ENCODE measurements around the gene CYLD. TPM values are rescaled to one million over a fixed set of nuclear protein-coding genes. Genes with fewer than 3 reads are reported as not detected.

The CYLD gene
- total RNA-seq, 1 experiment from 2014 or later = 12.5 TPM

DNA sequence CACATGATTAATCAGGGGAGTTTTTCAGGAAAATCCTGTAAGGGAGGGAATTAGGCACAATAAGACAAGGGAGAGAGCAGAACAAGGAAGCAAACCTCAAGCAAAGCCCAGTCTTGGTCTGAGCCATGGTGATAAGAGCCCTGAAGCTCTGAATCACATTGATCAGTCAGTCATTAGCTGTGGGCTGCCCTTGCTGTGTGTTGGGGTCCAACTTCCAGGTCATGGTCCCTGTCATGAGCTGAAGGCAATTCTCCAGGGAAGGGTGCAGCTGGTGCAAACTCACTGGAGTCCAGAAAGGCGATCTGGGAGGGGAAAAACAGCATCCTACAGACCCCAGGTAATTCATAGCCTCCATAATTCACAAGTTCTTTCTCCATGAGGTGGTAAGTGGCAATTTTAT lies 89.9 kb downstream of the CYLD start:
- H3K4me2 ChIP-seq (ENCODE audit: insufficient read depth, insufficient read length, low read length) = no peak overlapping the region
- no peaks in the 10 kb centered on the region for H3K23me2 ChIP-seq (ENCODE audit: insufficient read length, low read depth, low read length, poor library complexity, severe bottlenecking)
- WGBS (ENCODE audit: extremely low coverage, insufficient read length, low lambda C conversion rate) = no CpG with 5 or more reads among the region's 1 CpG
- no peaks in the 10 kb centered on the region for H3K4me1 ChIP-seq (ENCODE audit: insufficient read depth, low read length)
- Mint-ChIP-seq H3K4me1 (peaks cover 2 to 6% of the 10 kb centered on the region in 2 experiments; a peak in 2 of 4 replicates), H3K27me3 (ENCODE audit: low read depth) (peaks cover 3% of the 10 kb centered on the region), H3K9me3 (peaks cover 7 to 16% of the 10 kb centered on the region in 2 experiments; a peak in 4 of 5 replicates), H3K36me3 (ENCODE audit: insufficient read depth in 1 of 3, low read depth in 3 of 3) (peaks cover 0 to 5% (median 4%) of the 10 kb centered on the region in 3 experiments; a peak in 3 of 7 replicates), H3K4me3 (no peak overlapping the region), H3K27ac (no peak overlapping the region; a peak in 1 of 7 replicates)
- H2BK5ac ChIP-seq (ENCODE audit: insufficient read length, low read length) = no peak overlapping the region
- no peak overlapping the region for H4K91ac ChIP-seq (ENCODE audit: insufficient read length, low read depth, low read length)
- H3K18ac ChIP-seq (ENCODE audit: insufficient read length, low read depth, low read length) = no peak overlapping the region
- no peak overlapping the region for H2BK15ac ChIP-seq (ENCODE audit: low read depth, low read length)
- no peak overlapping the region for H2AK5ac ChIP-seq (ENCODE audit: insufficient read length, low read length)
- TF ChIP-seq, protein P1, sequence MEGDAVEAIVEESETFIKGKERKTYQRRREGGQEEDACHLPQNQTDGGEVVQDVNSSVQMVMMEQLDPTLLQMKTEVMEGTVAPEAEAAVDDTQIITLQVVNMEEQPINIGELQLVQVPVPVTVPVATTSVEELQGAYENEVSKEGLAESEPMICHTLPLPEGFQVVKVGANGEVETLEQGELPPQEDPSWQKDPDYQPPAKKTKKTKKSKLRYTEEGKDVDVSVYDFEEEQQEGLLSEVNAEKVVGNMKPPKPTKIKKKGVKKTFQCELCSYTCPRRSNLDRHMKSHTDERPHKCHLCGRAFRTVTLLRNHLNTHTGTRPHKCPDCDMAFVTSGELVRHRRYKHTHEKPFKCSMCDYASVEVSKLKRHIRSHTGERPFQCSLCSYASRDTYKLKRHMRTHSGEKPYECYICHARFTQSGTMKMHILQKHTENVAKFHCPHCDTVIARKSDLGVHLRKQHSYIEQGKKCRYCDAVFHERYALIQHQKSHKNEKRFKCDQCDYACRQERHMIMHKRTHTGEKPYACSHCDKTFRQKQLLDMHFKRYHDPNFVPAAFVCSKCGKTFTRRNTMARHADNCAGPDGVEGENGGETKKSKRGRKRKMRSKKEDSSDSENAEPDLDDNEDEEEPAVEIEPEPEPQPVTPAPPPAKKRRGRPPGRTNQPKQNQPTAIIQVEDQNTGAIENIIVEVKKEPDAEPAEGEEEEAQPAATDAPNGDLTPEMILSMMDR (conservative IDR thresholded peaks at IDR 0.05) = no peak
- no peak overlapping the region for H2AFZ ChIP-seq (ENCODE audit: low read length)
- H3K14ac ChIP-seq (ENCODE audit: insufficient read depth, low read length) = no peak overlapping the region
- no peak overlapping the region for H3K23ac ChIP-seq (ENCODE audit: insufficient read length, low read depth, low read length)
- H3K4ac ChIP-seq (ENCODE audit: low read depth, low read length) = no peak overlapping the region
- H3K79me1 ChIP-seq (ENCODE audit: insufficient read depth, low read depth, low read length, poor library complexity, severe bottlenecking) = no peaks in the 10 kb centered on the region
- DNase-seq = no peak
- no peak overlapping the region for H4K5ac ChIP-seq (ENCODE audit: insufficient read length, low read depth, low read length)
- H2BK20ac ChIP-seq (ENCODE audit: low read depth, low read length, poor library complexity, severe bottlenecking) = no peak overlapping the region
- H3T11ph ChIP-seq (ENCODE audit: low read length) = no peak overlapping the region
- no peak overlapping the region for H3K9ac ChIP-seq (ENCODE audit: extremely low read depth, insufficient read length, low read length)
- no peak overlapping the region for H2BK12ac ChIP-seq (ENCODE audit: insufficient read length, low read depth, low read length)
- H3K56ac ChIP-seq (ENCODE audit: insufficient read length, low read depth, low read length) = no peak overlapping the region
- no peak overlapping the region for H4K8ac ChIP-seq (replicated peaks; ENCODE audit: insufficient read length, low read depth, low read length)
- no peak overlapping the region for H3K27ac ChIP-seq (ENCODE audit: insufficient read length, low read depth, low read length)
- no peaks in the 10 kb centered on the region for H4K20me1 ChIP-seq (ENCODE audit: control insufficient read depth, insufficient read depth, insufficient read length)
- no peaks in the 10 kb centered on the region for H3K27me3 ChIP-seq (ENCODE audit: insufficient read depth, low read length)
- H2BK120ac ChIP-seq (ENCODE audit: low read depth, low read length, poor library complexity, severe bottlenecking) = no peak overlapping the region
- no peaks in the 10 kb centered on the region for H3K79me2 ChIP-seq (ENCODE audit: insufficient read depth, low read length)
- H3K9me3 ChIP-seq (ENCODE audit: control insufficient read depth, low read depth, low read length) = no peaks in the 10 kb centered on the region

Data from H9 (cell line).